ENCODE data around the gene SSX4.
"Not testable (repeated sequence)": the region's sequence is repeated elsewhere in the genome, so short reads cannot be mapped to it uniquely, and the experiment has no call there.

SSX4 gene, protein sequence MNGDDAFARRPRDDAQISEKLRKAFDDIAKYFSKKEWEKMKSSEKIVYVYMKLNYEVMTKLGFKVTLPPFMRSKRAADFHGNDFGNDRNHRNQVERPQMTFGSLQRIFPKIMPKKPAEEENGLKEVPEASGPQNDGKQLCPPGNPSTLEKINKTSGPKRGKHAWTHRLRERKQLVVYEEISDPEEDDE

GRCh38 chrX:48383239-48383638 lies at the start of gene SSX4:
TSS of gene SSX4 (plus strand) at chrX:48383539. CDS start at chrX:48384054, 515 bp downstream.
- not testable (repeated sequence) for DNase-seq

- DNase-seq, result not testable (repeated sequence)
Observed at GRCh38 chrX:48346059-48346458, 37.3 kb upstream of the SSX4 start.

DNA sequence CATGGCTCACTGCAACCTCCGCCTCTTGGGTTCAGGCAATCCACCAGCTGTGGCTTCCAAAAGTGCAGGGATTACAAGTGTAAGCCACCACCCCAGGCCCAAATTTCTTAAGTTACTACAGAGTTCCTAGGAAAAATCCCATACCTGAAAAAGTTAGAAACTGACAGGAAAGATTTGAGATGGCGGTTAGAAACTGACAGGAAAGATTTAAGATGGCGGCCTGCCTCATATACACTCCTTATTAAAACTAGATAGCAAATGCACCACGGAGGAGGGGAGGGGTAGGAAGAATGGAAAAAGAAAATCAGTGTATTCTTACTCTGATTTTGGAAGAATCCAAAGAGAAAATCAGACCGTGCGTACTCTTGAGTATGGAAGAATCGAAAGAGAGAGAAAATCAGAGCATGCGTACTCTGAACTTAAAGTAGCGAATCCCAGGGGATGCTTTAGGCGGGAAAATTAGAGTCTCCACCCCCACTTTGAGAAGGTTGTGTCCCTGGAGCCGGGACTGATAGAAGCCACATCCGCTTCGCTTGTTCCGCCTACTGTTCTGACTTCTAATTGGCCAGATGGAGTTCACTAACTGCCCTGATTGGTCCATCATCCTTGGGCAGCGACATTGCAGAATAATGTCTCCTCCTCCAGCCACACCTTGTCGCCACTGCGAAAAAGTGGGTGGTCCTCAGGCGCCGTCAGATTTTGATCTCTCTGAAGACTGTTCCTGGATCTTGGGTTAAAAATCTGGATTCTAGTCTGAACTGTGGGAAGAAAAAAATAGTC lies 26.8 kb upstream of the SSX4 start, which contains the start of gene SSX3:
SSX3 (minus strand) TSS at position 389 of the 780 bp plus-strand sequence. CDS start 1,454 bp downstream, outside the sequence.
- not testable (repeated sequence) for DNase-seq

DNA sequence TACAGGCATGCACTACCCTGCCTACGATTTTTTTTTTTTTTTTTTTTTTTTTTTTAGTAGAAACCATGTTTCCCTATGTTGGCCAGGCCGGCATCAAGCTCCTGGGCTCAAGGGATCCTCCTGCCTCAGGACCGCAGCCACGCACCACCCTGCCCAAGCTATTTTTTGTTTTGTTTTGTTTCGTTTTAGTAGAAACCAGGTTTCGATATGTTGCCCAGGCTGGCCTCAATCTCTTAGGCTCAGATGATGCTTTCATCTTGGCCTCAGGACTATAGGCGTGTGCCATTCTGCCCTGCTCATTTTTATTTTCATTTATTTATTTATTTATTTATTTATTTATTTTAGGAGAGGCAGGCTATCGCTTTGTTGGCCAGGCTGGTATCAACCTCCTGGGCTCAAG lies 25.7 kb upstream of the SSX4 start:
- DNase-seq, result no peak

GRCh38 chrX:48359281-48359680 lies 24.1 kb upstream of the SSX4 start:
- DNase-seq, result not testable (repeated sequence)

- DNase-seq, result not testable (repeated sequence)
Observed at GRCh38 chrX:48367717-48368408, 15.5 kb upstream of the SSX4 start.

GRCh38 chrX:48370408-48370807 lies 12.9 kb upstream of the SSX4 start:
- not testable (repeated sequence) for DNase-seq

DNA sequence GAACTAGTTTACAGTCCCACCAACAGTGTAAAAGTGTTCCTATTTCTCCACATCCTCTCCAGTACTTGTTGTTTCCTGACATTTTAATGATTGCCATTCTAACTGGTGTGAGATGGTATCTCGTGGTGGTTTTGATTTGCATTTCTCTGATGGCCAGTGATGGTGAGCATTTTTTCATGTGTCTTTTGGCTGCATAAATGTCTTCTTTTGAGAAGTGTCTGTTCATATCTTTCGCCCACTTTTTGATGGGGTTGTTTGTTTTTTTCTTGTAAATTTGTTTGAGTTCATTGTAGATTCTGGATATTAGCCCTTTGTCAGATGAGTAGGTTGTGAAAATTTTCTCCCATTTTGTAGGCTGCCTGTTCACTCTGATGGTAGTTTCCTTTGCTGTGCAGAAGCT lies 13.6 kb downstream of the SSX4 start:
- not testable (repeated sequence) for DNase-seq

GRCh38 chrX:48397825-48398224 lies 14.5 kb downstream of the SSX4 start:
- not testable (repeated sequence) for DNase-seq

DNA sequence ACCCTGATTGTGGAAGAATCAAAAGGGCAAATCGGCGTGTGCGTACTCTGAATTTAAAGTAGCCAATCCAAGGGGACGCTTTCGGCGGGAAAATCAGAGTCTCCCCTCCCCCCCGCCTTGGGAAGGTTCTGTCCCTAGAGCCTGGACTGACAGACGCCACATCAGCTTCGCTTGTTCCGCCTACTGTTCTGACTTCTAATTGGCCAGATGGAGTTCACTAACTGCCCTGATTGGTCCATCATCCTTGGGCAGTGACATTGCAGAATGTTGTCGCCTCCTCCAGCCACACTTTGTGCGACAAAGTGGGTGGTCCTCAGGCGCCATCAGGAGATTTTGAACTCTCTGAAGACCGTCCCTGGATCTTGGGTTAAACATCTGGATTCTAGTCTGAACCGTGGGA lies 28.5 kb downstream of the SSX4 start, which contains the start of gene SSX4B:
SSX4B (minus strand) TSS at position 101 of the 400 bp plus-strand sequence. CDS start 588 bp downstream, outside the sequence.
- not testable (repeated sequence) for DNase-seq

GRCh38 chrX:48427027-48427716 lies 43.8 kb downstream of the SSX4 start:
- not testable (repeated sequence) for DNase-seq

- not testable (repeated sequence) for DNase-seq
Observed at GRCh38 chrX:48429606-48430005, 46.3 kb downstream of the SSX4 start.

DNA sequence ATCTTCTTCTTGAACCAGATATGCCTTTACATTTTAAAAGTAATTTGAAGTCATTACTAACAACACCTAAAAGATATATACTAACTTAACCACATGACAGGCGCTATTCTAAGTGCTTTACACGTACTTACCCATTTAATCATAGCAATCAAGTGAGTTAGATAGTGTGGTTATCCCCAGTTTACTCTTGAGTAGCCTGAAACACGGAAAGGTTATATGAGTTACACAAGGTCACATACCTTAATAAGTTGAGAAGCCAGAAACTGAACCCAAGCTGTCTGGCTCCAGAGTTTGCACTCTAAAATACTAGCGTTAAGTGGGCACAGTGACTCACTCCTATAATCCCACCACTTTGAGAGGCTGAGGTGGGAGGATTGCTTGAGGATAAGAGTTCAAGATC lies 46.8 kb downstream of the SSX4 start:
- DNase-seq, result not testable (repeated sequence)

DNA sequence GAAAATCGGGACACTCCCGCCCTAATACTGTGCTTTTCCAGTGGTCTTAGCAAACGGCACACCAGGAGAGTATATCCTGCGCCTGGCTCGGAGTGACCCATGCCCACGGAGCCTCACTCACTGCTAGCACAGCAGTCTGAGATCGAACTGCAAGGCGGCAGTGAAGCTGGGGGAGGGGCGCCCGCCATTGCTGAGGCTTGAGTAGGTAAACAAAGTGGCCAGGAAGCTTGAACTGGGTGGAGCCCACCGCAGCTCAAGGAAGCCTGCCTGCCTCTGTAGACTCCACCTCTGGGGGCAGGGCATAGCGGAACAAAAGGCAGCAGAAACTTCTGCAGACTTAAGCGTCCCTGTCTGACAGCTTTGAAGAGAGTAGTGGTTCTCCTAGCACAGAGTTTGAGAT lies 50.4 kb downstream of the SSX4 start:
- DNase-seq, result not testable (repeated sequence)

All from anterior cingulate cortex (tissue), 58 donors.